Heart right ventricle (tissue), 16 donors: ENCODE measurements around the gene EYA4. TPM values are rescaled to one million over a fixed set of nuclear protein-coding genes. Genes with fewer than 3 reads are reported as not detected.

Experiments
- ATAC-seq, 8 donors: fragments of 200-7000 bp; cut with Tn5 transposase; one replicate each; pipeline ENCODE4 v1.9.1; 2020; ENCODE audit warnings: mild to moderate bottlenecking in 8 of 8, moderate library complexity in 8 of 8, moderate number of reproducible peaks in 1 of 8
- DNase-seq, 2 donors: peaks; one replicate each; pipeline ENCODE4 v3.0.0-alpha.2; 2020
- H3K27ac ChIP-seq, 10 donors: fragments of 200-600 bp; sonication (generic) in 2 of 10; one replicate each; pipeline versions ENCODE4 v1.5.0 to v1.8.0; 2020 to 2022; ENCODE audit warnings: mild to moderate bottlenecking in 3 of 10
- H3K27me3 ChIP-seq, 7 donors: fragments of 200-600 bp; one replicate each; pipeline ENCODE4 v1.8.0; 2021 to 2022; ENCODE audit warnings: mild to moderate bottlenecking in 2 of 7
- H3K36me3 ChIP-seq, 9 donors: fragments of 200-600 bp; sonication (generic) in 1 of 9; one replicate each; pipeline versions ENCODE4 v1.5.0 to v1.8.0; 2020 to 2022; ENCODE audit warnings: mild to moderate bottlenecking in 2 of 9
- H3K4me1 ChIP-seq, 9 donors: fragments of 200-600 bp; sonication (generic) in 1 of 9; one replicate each; pipeline versions ENCODE4 v1.5.0 to v1.8.0; 2020 to 2022; ENCODE audit warnings: mild to moderate bottlenecking in 4 of 9
- H3K4me3 ChIP-seq, 10 donors: fragments of 200-600 bp; sonication (generic) in 2 of 10; one replicate each; pipeline versions ENCODE4 v1.5.0 to v1.8.0; 2020 to 2022; ENCODE audit warnings: mild to moderate bottlenecking in 7 of 10, moderate library complexity in 2 of 10
- H3K9me3 ChIP-seq, 11 donors: fragments of 200-600 bp in 10 of 11; sonication (generic) in 2 of 11; one replicate each; pipeline versions ENCODE4 v1.5.0 to v1.8.0; 2013 to 2022; ENCODE audit warnings: mild to moderate bottlenecking in 2 of 11, control low read depth in 1 of 11, moderate library complexity in 1 of 11
- CTCF ChIP-seq, 9 donors: fragments of 200-600 bp; sonication (generic) in 2 of 9; IDR thresholded peaks; one replicate each; pipeline versions ENCODE4 v1.5.0 to v1.8.0; 2021 to 2022; ENCODE audit warnings: antibody characterized with exemption in 9 of 9, mild to moderate bottlenecking in 5 of 9, moderate library complexity in 1 of 9
- WGBS, 2 donors: extraction: QIAGEN DNeasy Blood & Tissue Kit; methylation state at CpG; one replicate each; pipeline ENCODE4 v1.1.7; 2013; ENCODE audit warnings: inconsistent platforms in 1 of 2; 5-methylcytosine and 5-hydroxymethylcytosine counted together
- intact Hi-C, 10 donors: fragments of 100-400 bp; cut with DNase I; formaldehyde crosslinking; loops; one replicate each; pipeline versions ENCODE4 v1.11.1 to v1.14.2; 2022
- polyA plus RNA-seq, 2 donors: library from polyadenylated mRNA; stranded (reverse); fragments of 200-250 nt; gene quantifications; one replicate each; pipeline ENCODE4 v1.2.3, GENCODE V29; 2013
- total RNA-seq, 10 donors: library from RNA; stranded (reverse); fragmentation: NEBNext Ultra II Directional in 3 of 10; extraction: Animal tissue kit (Norgen Biotek cat#: 25700) in 3 of 10; gene quantifications; one replicate each; pipeline versions ENCODE4 v1.2.1 to v1.2.4, GENCODE V29; 2021 to 2023
- donor health status: Arrhythmogenic right ventricular cardiomyopathy.
- donor health status: ischemic (EF 13 %, LVEDD 7.1; RV severe dilation, severe dysfunction).
- donor health status: healthy with polysubstance abuse.
- donor health status: DM: no; HTN: yes; CAD: no.
- donor health status: DM: no; HTN: no; CAD: no.
- donor health status: ischemic (EF 25% LVEDD 6.9; RV normal size, moderate dysfunction).
- donor health status: ischemic (EF 25% LVEDD 5.7; RV mildly dilated, moderate dysfunction).
- donor health status: healthy.
- donor health status: DM: yes; HTN: yes; CAD: no.
- donor health status: Ischemic cardiomyopathy.
- donor health status: ischemic (EF 35%, LVEDD 5.7; RV mildly dilated, moderate dysfunction).
- donor health status: nonischemic (EF 11% LVEDD 7.7; RV severe dilation, severe dysfunction).
- donor health status: DM: yes; HTN: yes; CAD: no.
- donor health status: PGD.
- donor health status: ischemic (EF 29% LVEDD 5.4; RV normal size, mild dysfunction).
- donor health status: nonischemic (EF 23%, LVEDD 6.1; RV moderate dilation, normal function).

The EYA4 gene
- total and polyA plus RNA-seq, 12 donors = 1.6 to 30.2 (median 17.9) TPM

DNA sequence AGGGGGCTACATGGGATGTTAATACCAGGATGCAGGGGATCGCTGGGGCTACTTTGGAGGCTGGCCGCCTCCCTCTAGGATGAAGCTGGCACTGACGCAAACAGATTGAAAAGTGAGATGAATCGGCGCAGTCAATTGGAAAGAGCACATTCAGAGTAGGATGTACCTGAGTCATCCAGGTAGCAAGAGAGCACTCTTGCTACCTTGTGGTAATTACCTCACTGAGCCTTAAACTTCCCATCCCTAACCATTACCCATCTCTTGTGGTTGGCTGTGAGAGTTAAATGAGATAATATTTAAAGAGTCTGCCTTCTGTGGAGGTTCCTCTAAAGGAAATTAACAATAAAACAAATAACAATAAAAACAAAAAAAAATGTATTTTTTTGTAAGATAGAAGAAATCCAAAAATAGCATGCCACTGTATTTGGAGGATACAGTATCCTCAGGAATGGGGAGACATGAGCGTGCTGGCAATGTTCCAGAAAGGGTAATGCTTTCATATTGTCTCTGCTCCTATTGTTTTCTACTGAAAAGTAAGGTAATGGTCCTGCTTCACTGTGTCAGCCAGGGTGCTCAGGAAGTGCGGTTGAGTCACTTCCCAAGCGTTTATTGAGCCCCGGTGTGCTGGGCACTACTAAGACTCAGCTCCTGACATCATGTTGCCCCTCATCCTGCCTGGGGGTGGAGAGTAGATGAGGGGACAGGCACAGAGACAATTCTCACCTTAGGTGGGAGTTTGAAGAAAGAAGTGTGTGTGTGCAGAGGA lies 301.1 kb downstream of the EYA4 start:
- intact Hi-C loops = loop anchor here in 1 of 10 donors (10.0 kb wide), 1 partner anchor 587 kb away; no protein-coding TSS in a partner anchor

DNA sequence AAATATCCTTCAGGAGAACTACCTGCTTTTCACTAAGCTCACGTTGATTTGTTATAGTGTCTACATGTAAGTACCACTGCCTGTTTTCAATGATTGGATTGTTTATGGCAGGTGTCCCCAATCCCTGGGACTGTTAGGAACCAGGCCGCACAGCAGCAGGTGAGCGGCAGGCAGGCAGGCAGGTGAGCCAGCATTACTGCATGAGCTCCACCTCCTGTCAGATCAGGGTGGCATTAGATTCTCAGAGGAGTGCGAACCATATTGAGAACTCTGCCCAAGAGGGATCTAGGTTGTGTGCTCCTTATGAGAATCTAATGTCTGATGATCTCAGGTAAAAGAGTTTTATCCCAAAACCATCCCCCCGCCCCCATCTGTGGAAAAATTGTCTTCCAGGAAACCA lies 303.3 kb downstream of the EYA4 start:
- H3K36me3 ChIP-seq = no peaks in the 10 kb centered on the region
- H3K4me3 ChIP-seq = no peak overlapping the region
- ATAC-seq (no peak), DNase-seq (no peak)
- no peaks in the 10 kb centered on the region for H3K9me3 ChIP-seq
- intact Hi-C loops = loop anchor here in 1 of 10 donors (10.0 kb wide), 1 partner anchor 590 kb away; no protein-coding TSS in a partner anchor
- H3K27ac ChIP-seq = no peak overlapping the region
- WGBS, 2 donors = 88 to 91% methylated on average over 5 of the region's 5 CpGs
- no peaks in the 10 kb centered on the region for H3K4me1 ChIP-seq
- no peaks in the 10 kb centered on the region for H3K27me3 ChIP-seq
- no peak for TF ChIP-seq CTCF (IDR thresholded peaks at IDR 0.05)

More for the DNA sequence above, 301.1 kb downstream of the EYA4 start:
- Histone ChIP-seq H3K4me3 (no peak overlapping the region), H3K27me3 (no peaks in the 10 kb centered on the region), H3K36me3 (no peaks in the 10 kb centered on the region), H3K9me3 (no peaks in the 10 kb centered on the region), H3K27ac (no peak overlapping the region), H3K4me1 (no peaks in the 10 kb centered on the region)
- whole genome bisulfite sequencing, 2 donors = 84% methylated on average over 9 of the region's 9 CpGs
- no peak for TF ChIP-seq CTCF (IDR thresholded peaks at IDR 0.05)
- DNase-seq = no peak
- no peak for ATAC-seq

DNA sequence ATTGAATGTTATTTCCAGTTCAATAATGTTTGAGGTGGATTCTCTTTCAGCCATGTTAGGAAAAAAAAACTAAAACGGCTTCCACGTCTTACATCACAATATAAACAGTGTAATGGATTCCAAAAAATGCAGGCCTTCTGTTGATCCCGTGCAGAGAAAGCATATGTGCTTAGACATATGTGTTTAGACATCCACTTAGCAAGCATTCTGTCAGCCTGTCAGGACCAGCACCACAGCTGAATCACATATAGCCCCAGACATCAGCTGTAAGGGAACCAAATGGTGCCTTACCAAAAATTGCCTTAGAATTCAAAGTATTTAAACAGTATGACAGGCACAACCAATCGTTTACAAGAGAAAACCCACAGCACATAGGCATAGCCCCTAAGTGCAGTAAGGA lies 304.9 kb downstream of the EYA4 start:
- no peak for ATAC-seq
- no peak overlapping the region for H3K4me3 ChIP-seq
- no peak for TF ChIP-seq CTCF (IDR thresholded peaks at IDR 0.05)
- no peak overlapping the region for H3K27ac ChIP-seq
- DNase-seq = no peak
- H3K36me3 ChIP-seq = no peaks in the 10 kb centered on the region
- H3K4me1 ChIP-seq = peaks cover 0 to 10% (median 0%) of the 10 kb centered on the region in 9 donors
- no peaks in the 10 kb centered on the region for H3K9me3 ChIP-seq
- no peaks in the 10 kb centered on the region for H3K27me3 ChIP-seq
- intact Hi-C loops = loop anchor here in 1 of 10 donors (10.0 kb wide), 1 partner anchor 591 kb away; no protein-coding TSS in a partner anchor
- WGBS, 2 donors = 58 to 68% methylated on average over 4 of the region's 4 CpGs

GRCh38 chr6:133547136-133547535 lies 306.0 kb downstream of the EYA4 start:
- Histone ChIP-seq H3K9me3 (no peaks in the 10 kb centered on the region), H3K4me1 (peaks cover 0 to 19% (median 5%) of the 10 kb centered on the region in 9 donors), H3K27me3 (no peaks in the 10 kb centered on the region), H3K36me3 (no peaks in the 10 kb centered on the region), H3K27ac (no peak overlapping the region), H3K4me3 (no peak overlapping the region)
- 81 to 85% methylated on average over 1 of the region's 1 CpG for WGBS, 2 donors
- no peak for TF ChIP-seq CTCF (IDR thresholded peaks at IDR 0.05)
- ATAC-seq (no peak), DNase-seq (no peak)
- intact Hi-C loops = loop anchor here in 1 of 10 donors (10.0 kb wide), 1 partner anchor 592 kb away; no protein-coding TSS in a partner anchor
